GM12873 (cell line): ENCODE data around the gene BACE1.

ENCODE experiments used
- CTCF ChIP-seq: IDR thresholded peaks from 2 replicates; pipeline ENCODE4 v1.5.1; 2012; ENCODE audit warnings: low read depth, mild to moderate bottlenecking, moderate library complexity, low read length, control low read depth; ENCODE audit not compliant: insufficient read depth; ENCODE audit errors: missing control alignments

Gene BACE1

GRCh38 chr11:117316197-117316961, at the start of gene BACE1:
Gene BACE1, minus strand, starts transcription at chr11:117316256. Its CDS starts 461 bp downstream, at chr11:117315795.
- no peak for TF ChIP-seq CTCF

- no peak for TF ChIP-seq CTCF
These were observed 45.4 kb upstream of the BACE1 start for GRCh38 chr11:117361432-117361831.

- TF ChIP-seq CTCF: no peak
These were observed 40.3 kb upstream of the BACE1 start for GRCh38 chr11:117356126-117356890.

- TF ChIP-seq CTCF: no peak
These were observed 38.5 kb upstream of the BACE1 start for GRCh38 chr11:117354550-117354949.

GRCh38 chr11:117345039-117345438, 29.0 kb upstream of the BACE1 start:
- TF ChIP-seq CTCF: no peak

GRCh38 chr11:117337076-117337475, 21.0 kb upstream of the BACE1 start:
- no peak for TF ChIP-seq CTCF

- no peak for TF ChIP-seq CTCF
These were observed 19.3 kb upstream of the BACE1 start for GRCh38 chr11:117335399-117335798.
